SU-DHL-6 (cell line): Measurements from ENCODE around the gene FAM110A.

Experiments used
- H2AFZ ChIP-seq: fragments of 200-600 bp; sonication (generic); 2 replicates; pipeline ENCODE4 v1.6.1; 2014; ENCODE audit warnings: low read depth, mild to moderate bottlenecking, moderate library complexity, mixed read lengths, antibody characterized with exemption, low read length; ENCODE audit not compliant: severe bottlenecking
- H3F3A ChIP-seq: fragments of 200-600 bp; shearing (Covaris generic); 2 replicates; pipeline ENCODE4 v1.6.0; 2016; ENCODE audit warnings: antibody characterized with exemption, mild to moderate bottlenecking; ENCODE audit not compliant: insufficient read depth
- H3K27ac ChIP-seq: fragments of 200-600 bp; sonication (generic); 2 replicates; pipeline ENCODE4 v1.5.1; 2016; ENCODE audit warnings: low read depth, mild to moderate bottlenecking, low read length, moderate library complexity, mixed read lengths
- H3K27me3 ChIP-seq: fragments of 200-600 bp; sonication (generic), shearing (Covaris generic); 2 replicates; pipeline ENCODE4 v1.6.0; 2014; ENCODE audit warnings: mild to moderate bottlenecking, low read length
- H3K36me3 ChIP-seq: fragments of 200-600 bp; sonication (generic); 2 replicates; pipeline ENCODE4 v1.6.1; 2014; ENCODE audit warnings: mild to moderate bottlenecking, low read length, mixed read lengths
- H3K4me2 ChIP-seq: fragments of 300-600, 200-600 bp; shearing (Covaris generic), sonication (generic); 2 replicates; pipeline ENCODE4 v1.6.0; 2014; ENCODE audit warnings: low read length, low read depth, mild to moderate bottlenecking; ENCODE audit not compliant: poor library complexity, severe bottlenecking
- H3K4me3 ChIP-seq: fragments of 200-600 bp; sonication (generic); 2 replicates; pipeline ENCODE4 v1.5.1; 2014; ENCODE audit warnings: antibody characterized with exemption, low read length, mild to moderate bottlenecking, mixed read lengths; ENCODE audit not compliant: insufficient read depth, poor library complexity, severe bottlenecking
- H3K79me2 ChIP-seq: fragments of 200-600 bp; sonication (generic); 2 replicates; pipeline ENCODE4 v1.6.1; 2014; ENCODE audit warnings: mild to moderate bottlenecking, low read length, moderate library complexity; ENCODE audit not compliant: insufficient read depth
- H3K9ac ChIP-seq: fragments of 200-600 bp; sonication (generic); 2 replicates; pipeline ENCODE4 v1.7.0; 2014; ENCODE audit warnings: mild to moderate bottlenecking, low read length
- H3K9me2 ChIP-seq: fragments of 200-600 bp; sonication (generic); replicated peaks from 2 replicates; pipeline ENCODE4 v1.6.1; 2014; ENCODE audit warnings: low read length; ENCODE audit not compliant: insufficient read depth
- H3K9me3 ChIP-seq: fragments of 200-600 bp; sonication (generic); 2 replicates; pipeline ENCODE4 v1.6.1; 2014; ENCODE audit warnings: low read length, mixed read lengths; ENCODE audit not compliant: insufficient read depth
- H4K20me1 ChIP-seq: fragments of 200-600 bp; sonication (generic); 2 replicates; pipeline ENCODE4 v1.6.1; 2014; ENCODE audit warnings: low read depth, mild to moderate bottlenecking, antibody characterized with exemption, low read length, moderate library complexity, mixed read lengths
- EZH2phosphoT487 ChIP-seq: fragments of 200-600 bp; sonication (generic), shearing (Covaris generic); conservative IDR thresholded peaks from 2 replicates; pipeline ENCODE4 v1.6.1; 2018; ENCODE audit warnings: mild to moderate bottlenecking, antibody characterized with exemption, low read length, moderate library complexity, mixed read lengths
- TF ChIP-seq, protein P1 (sequence below): fragments of 200-600 bp; sonication (generic); IDR thresholded peaks from one replicate; pipeline ENCODE4 v1.5.1; 2017; ENCODE audit warnings: antibody characterized with exemption, mild to moderate bottlenecking, low read length, moderate library complexity; ENCODE audit not compliant: insufficient read depth, poor library complexity, severe bottlenecking

The FAM110A gene

DNA sequence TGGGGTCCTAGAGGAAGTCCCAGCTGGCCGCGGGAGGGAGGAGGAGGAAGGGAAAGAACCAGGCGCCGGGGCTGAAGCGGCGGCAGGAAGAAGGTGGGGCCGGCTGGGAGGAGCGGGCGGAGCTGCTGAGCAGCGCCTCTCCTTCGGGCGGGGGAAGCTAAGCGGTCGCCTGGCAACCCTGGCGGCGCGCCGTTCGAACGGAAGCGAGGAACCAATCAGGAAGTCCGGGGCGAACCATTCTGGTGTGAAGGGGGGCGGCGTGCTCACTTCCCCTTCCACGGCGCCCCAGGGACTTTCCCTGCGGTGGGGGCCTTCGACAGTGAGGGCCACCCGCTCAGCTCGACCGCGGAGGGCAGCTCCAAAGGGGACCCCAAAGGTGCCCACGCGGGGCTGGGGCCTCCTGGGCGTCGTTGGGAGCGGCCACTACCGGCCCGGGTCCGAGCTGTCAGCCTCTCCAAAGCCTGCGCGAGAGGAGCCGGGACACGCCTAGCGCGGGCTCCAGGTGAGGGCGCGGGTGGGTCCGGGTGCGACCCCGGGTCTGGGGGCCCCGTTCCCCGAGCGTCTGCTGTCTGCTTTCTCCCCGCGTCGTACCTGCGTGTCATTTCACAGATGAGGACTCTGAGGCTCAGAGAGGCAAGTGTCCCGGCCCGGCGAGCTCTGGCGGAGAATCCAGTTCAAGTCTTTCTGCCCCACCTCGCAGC, at the start of gene FAM110A:
Gene FAM110A (plus strand): TSS at position 266 of the 701 bp plus-strand sequence. CDS start 11,090 bp downstream, outside the sequence.
- Histone ChIP-seq H3K79me2 (peaks cover 5% of the 10 kb centered on the region; the same call in 1 of the 2 replicates), H3K9ac (peak within 1 kb of the TSS; percentile 84), H3K9me2 (no peaks in the 10 kb centered on the region), H2AFZ (peak within 1 kb of the TSS; percentile 99), H3K4me3 (peak within 1 kb of the TSS; percentile 79), H3K27ac (peak within 1 kb of the TSS; percentile 34), H3K36me3 (no peaks in the 10 kb centered on the region), H3K9me3 (no peaks in the 10 kb centered on the region), H3F3A (no peaks in the 10 kb centered on the region), H3K27me3 (no peaks in the 10 kb centered on the region), H4K20me1 (no peaks in the 10 kb centered on the region), H3K4me2 (peak within 1 kb of the TSS; percentile 91)
- TF ChIP-seq EZH2phosphoT487: no peak
- TF ChIP-seq, protein P1, sequence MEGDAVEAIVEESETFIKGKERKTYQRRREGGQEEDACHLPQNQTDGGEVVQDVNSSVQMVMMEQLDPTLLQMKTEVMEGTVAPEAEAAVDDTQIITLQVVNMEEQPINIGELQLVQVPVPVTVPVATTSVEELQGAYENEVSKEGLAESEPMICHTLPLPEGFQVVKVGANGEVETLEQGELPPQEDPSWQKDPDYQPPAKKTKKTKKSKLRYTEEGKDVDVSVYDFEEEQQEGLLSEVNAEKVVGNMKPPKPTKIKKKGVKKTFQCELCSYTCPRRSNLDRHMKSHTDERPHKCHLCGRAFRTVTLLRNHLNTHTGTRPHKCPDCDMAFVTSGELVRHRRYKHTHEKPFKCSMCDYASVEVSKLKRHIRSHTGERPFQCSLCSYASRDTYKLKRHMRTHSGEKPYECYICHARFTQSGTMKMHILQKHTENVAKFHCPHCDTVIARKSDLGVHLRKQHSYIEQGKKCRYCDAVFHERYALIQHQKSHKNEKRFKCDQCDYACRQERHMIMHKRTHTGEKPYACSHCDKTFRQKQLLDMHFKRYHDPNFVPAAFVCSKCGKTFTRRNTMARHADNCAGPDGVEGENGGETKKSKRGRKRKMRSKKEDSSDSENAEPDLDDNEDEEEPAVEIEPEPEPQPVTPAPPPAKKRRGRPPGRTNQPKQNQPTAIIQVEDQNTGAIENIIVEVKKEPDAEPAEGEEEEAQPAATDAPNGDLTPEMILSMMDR: no peak

DNA sequence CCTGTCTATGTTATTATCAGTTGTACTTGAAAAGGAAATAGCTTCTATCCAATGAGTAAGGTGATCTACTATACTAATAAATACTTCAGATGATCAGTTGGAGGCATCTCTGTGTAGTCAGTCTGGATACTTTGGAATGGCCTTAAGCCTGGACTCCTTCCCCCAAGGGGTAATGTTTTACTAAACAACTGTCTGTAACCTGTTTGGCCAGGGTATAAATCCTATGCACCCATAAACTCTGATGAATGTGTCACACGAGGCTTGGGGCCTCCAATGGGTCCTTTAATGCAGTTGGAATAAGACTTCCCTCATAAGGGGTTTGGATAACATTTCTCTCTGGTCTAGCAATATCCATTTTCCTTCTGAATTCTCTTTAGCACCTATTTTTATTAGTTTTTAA, 45.7 kb upstream of the FAM110A start:
- no peak for TF ChIP-seq EZH2phosphoT487
- TF ChIP-seq, protein P1: no peak
- H3K9me2 ChIP-seq: no peaks in the 10 kb centered on the region

DNA sequence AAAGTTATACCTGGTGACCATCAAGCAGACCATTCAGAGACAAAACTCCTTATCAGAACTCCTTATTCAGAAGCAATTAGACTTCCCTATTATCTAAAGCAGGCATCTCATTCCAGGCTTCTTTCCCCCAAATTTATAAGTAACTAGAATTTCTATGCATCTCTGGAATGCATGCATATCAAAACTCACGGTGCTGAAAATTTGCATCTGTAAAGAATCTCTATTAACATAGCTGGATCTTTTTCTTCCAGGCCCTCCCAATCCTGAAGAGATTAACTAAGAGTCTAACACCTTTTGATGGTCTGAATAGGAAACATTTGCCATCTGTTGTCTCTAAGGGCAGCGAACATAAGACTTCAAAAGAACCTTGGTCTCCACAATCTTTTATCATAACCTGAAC, 42.5 kb upstream of the FAM110A start:
- no peak overlapping the region for H3K4me3 ChIP-seq
- no peaks in the 10 kb centered on the region for H3K79me2 ChIP-seq
- H3F3A ChIP-seq: no peaks in the 10 kb centered on the region
- TF ChIP-seq EZH2phosphoT487: no peak
- TF ChIP-seq, protein P1: no peak
- no peak overlapping the region for H3K27ac ChIP-seq
- no peak overlapping the region for H2AFZ ChIP-seq
- no peak overlapping the region for H3K9ac ChIP-seq
- no peaks in the 10 kb centered on the region for H3K36me3 ChIP-seq
- no peaks in the 10 kb centered on the region for H3K9me2 ChIP-seq
- no peak overlapping the region for H3K4me2 ChIP-seq
- no peaks in the 10 kb centered on the region for H3K27me3 ChIP-seq
- H4K20me1 ChIP-seq: no peaks in the 10 kb centered on the region
- no peaks in the 10 kb centered on the region for H3K9me3 ChIP-seq

More for the DNA sequence above, 45.7 kb upstream of the FAM110A start:
- Histone ChIP-seq H3K27ac (no peak overlapping the region), H3K4me3 (no peak overlapping the region), H3K9me3 (no peaks in the 10 kb centered on the region), H3K27me3 (no peaks in the 10 kb centered on the region), H3F3A (no peaks in the 10 kb centered on the region), H3K36me3 (no peaks in the 10 kb centered on the region), H3K79me2 (no peaks in the 10 kb centered on the region), H2AFZ (no peak overlapping the region), H3K9ac (no peak overlapping the region), H4K20me1 (no peaks in the 10 kb centered on the region), H3K4me2 (no peak overlapping the region)
